T-helper 9 cell (primary cell): Measurements from ENCODE around the gene CT45A8.
A peak's percentile ranks its signal among the peaks of the same experiment; 100 is the strongest.
"Not testable (repeated sequence)": the region's sequence is repeated elsewhere in the genome, so short reads cannot be mapped to it uniquely, and the experiment has no call there.

Experiments used
- DNase-seq: peaks from one replicate; pipeline ENCODE4 v3.0.0-alpha.2; 2020
- total RNA-seq, 2 donors: gene quantifications; one replicate each; lab custom pipeline; 2026; lab: John Stamatoyannopoulos, UW

The CT45A8 gene, protein sequence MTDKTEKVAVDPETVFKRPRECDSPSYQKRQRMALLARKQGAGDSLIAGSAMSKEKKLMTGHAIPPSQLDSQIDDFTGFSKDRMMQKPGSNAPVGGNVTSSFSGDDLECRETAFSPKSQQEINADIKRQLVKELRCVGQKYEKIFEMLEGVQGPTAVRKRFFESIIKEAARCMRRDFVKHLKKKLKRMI
- 0 reads per million in 2 donors for total RNA-seq

DNA sequence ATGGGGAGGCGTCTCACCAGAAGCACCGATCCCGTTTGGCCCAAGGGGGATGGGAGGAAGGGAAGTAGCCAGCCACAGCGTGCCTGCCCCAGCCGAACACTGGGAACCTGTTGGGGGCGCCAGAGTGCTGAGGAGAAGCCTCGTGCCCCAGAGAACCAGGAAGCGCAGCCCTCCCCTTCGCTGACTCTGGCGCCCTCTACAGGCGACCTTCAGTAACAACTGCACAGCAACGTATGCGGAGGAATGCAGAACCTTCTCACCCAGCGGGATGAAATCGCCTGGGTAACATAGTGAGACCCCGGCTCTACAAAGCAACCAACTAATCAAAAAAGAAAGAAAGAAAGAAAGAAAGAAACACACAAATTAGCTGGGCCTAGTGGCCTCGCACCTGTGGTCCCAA lies at the start of gene CT45A8:
CT45A8 (minus strand) TSS at position 101 of the 400 bp plus-strand sequence. CDS start 3,755 bp downstream, outside the sequence.
- not testable (repeated sequence) for DNase-seq

DNA sequence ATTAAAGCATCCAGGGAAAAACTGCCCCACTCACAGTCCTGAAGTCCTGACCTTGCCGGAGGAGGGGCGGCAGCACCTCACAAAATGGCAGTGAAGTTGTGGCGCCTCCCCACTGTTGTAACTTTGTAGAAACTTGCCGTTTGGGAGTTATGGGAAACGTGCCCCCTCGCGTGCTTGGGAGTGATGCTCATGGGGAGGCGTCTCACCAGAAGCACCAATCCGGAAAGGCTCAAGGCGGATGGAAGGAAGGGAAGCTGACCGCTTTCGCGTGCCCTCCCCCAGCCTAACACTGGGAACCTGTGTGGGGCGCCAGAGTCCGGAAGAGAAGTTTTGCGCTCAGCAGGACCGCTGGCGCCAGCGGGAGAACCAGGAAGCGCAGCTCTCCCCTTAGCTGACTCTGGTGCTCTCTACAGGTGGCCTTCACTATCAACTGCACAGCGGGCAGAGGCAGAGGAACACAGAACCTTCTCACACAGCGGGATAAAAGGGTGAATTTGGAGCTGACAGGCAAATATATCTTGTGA lies 39.0 kb upstream of the CT45A8 start, which contains the start of the genes CT45A10 and SAGE1:
CT45A10 (minus strand) TSS at position 151 of the 524 bp plus-strand sequence. CDS start 8,100 bp downstream, outside the sequence.
SAGE1 (plus strand) TSS at position 423 of the 524 bp plus-strand sequence. CDS start 2,527 bp downstream, outside the sequence.
- no peak for DNase-seq

DNA sequence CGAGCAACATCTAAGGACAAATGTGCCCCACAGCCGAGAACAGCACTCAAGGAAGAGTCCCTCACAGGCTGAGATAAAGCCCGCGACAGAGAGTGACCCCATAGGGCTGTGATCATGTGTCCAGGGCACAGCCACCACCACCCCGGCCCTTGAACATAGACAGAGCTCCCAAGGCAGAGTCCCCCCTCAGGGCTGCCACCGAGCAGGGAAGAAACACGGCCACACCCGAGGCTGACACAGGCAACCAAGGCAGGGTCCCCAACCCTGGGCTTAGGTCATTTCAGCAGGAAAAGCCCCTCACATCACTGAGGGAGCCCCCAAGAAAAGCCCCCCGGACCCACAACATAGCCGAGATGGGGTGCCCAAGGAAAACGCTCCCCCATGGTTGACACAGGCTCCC lies 38.4 kb upstream of the CT45A8 start:
- DNase-seq: no peak

DNA sequence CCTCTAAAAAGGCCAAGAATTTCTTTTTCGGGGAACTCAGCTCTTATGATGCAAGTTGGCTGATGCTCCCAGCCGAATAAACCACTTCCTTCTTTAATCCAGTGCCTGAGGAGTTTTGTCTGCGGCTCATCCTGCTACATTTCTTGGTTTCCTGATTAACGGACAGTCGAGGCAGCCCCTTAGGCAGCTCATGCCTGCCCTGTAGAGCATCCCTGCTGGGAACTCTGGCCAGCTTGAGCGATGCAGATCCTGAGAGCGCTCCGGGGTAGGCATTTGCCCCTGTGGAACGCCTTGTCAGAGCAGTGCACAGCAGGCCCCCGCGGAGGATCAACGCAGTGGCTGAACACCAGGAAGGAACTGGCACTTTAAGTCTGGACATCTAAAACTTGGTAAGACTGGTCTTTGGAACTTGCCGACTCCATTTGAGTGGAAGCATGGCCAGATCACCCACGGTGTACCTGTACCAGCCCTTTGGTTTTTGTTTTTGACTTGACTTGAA lies 35.8 kb upstream of the CT45A8 start:
- no peak for DNase-seq

DNA sequence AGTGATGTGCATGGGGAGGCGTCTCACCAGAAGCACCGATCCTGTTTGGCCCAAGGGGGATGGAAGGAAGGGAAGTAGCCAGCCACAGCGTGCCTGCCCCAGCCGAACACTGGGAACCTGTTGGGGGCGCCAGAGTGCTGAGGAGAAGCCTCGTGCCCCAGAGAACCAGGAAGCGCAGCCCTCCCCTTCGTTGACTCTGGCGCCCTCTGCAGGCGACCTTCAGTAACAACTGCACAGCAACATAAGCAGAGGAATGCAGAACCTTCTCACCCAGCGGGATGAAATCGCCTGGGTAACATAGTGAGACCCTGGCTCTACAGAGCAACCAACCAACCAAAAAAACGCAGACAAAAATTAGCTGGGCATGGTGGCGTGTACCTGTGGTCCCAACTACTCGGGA lies 34.6 kb upstream of the CT45A8 start:
- DNase-seq: peak; percentile 13

DNA sequence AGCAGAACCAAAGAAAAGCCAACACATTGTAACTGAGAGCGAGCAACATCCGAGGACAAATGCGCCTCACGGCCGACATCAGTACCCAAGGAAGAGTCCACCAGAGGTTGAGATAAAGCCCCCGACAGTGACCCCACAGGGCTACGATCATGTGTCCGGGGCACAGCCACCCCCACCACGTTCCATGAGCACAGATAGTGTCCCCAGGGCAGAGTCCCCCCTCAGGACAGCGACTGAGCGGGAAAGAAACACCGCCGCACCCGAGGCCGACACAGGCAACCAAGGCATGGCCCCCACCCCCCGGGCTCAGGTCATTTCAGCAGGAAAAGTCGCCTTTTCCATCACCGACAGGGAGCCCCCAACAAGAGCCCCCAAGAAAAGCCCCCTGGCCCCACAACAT lies 33.9 kb upstream of the CT45A8 start:
- DNase-seq: not testable (repeated sequence)

DNA sequence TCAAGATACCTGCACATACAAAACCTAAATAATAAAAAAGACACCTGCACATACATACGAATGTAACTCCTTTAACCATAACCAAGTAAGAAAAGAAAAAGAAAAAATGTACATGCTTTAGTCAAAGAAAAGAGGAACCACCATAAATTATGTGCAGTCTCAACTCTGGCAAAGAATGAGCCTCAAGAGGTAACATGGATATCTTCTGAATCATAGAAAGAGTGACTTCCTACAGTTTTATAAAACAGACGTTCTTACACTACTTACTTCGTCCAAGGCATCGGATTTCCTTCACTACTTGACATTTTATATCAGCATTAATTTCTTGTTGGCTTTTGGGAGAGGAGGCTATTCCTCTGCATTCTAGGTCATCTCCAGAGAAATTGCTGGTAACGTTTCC lies 28.4 kb upstream of the CT45A8 start:
- DNase-seq: not testable (repeated sequence)

DNA sequence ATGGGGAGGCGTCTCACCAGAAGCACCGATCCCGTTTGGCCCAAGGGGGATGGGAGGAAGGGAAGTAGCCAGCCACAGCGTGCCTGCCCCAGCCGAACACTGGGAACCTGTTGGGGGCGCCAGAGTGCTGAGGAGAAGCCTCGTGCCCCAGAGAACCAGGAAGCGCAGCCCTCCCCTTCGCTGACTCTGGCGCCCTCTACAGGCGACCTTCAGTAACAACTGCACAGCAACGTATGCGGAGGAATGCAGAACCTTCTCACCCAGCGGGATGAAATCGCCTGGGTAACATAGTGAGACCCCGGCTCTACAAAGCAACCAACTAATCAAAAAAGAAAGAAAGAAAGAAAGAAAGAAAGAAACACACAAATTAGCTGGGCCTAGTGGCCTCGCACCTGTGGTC lies 17.4 kb upstream of the CT45A8 start, which contains the start of gene CT45A9:
CT45A9 (minus strand) TSS at position 101 of the 400 bp plus-strand sequence. CDS start 3,751 bp downstream, outside the sequence.
- not testable (repeated sequence) for DNase-seq

DNA sequence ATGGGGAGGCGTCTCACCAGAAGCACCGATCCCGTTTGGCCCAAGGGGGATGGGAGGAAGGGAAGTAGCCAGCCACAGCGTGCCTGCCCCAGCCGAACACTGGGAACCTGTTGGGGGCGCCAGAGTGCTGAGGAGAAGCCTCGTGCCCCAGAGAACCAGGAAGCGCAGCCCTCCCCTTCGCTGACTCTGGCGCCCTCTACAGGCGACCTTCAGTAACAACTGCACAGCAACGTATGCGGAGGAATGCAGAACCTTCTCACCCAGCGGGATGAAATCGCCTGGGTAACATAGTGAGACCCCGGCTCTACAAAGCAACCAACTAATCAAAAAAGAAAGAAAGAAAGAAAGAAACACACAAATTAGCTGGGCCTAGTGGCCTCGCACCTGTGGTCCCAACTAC lies 17.2 kb downstream of the CT45A8 start, which contains the start of gene CT45A7:
CT45A7 (minus strand) TSS at position 101 of the 400 bp plus-strand sequence. CDS start 3,747 bp downstream, outside the sequence.
- DNase-seq: not testable (repeated sequence)

DNA sequence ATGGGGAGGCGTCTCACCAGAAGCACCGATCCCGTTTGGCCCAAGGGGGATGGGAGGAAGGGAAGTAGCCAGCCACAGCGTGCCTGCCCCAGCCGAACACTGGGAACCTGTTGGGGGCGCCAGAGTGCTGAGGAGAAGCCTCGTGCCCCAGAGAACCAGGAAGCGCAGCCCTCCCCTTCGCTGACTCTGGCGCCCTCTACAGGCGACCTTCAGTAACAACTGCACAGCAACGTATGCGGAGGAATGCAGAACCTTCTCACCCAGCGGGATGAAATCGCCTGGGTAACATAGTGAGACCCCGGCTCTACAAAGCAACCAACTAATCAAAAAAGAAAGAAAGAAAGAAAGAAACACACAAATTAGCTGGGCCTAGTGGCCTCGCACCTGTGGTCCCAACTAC lies 34.4 kb downstream of the CT45A8 start, which contains the start of gene CT45A2:
CT45A2 (minus strand) TSS at position 101 of the 400 bp plus-strand sequence. CDS start 3,747 bp downstream, outside the sequence.
- not testable (repeated sequence) for DNase-seq

DNA sequence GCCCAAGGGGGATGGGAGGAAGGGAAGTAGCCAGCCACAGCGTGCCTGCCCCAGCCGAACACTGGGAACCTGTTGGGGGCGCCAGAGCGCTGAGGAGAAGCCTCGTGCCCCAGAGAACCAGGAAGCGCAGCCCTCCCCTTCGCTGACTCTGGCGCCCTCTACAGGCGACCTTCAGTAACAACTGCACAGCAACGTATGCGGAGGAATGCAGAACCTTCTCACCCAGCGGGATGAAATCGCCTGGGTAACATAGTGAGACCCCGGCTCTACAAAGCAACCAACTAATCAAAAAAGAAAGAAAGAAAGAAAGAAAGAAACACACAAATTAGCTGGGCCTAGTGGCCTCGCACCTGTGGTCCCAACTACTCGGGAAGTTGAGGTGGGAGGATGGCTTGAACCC lies 51.7 kb downstream of the CT45A8 start, which contains the start of gene CT45A6:
CT45A6 (minus strand) TSS at position 101 of the 400 bp plus-strand sequence. CDS start 3,794 bp downstream, outside the sequence.
- DNase-seq: not testable (repeated sequence)
